Measurements from ENCODE around the gene SLN. TPM values are rescaled to one million over a fixed set of nuclear protein-coding genes. Genes with fewer than 3 reads are reported as not detected.

Gene SLN
- total and polyA plus RNA-seq, 9 of the 15 experiments (the other 6 are each of a cell fraction or from before 2014, with no cell fraction given), result not detected

DNA sequence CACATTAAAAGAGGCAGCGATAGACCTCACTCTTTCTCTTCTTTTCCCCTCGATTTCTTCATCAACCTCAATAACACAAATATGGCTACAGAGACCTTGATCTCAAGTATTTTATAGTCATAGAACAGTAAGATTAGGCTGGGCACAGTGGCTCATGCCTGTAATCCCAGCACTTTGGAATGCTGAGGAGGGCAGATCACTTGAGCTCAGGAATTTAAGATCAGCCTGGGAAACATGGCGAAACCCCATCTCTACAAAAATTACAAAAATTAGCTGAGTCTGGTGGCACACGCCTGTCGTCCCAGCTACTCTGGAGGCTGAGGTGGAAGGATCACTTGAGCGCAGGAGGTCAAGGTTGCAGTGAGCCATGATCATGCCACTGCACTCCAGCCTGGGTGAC lies 14.6 kb downstream of the SLN start:
- DNase-seq (ENCODE audit: extremely low read depth in 1 of 4, low spot score in 3 of 4), result no peak
- ATAC-seq, result no peak
- no peaks in the 10 kb centered on the region for H3K79me2 ChIP-seq (ENCODE audit: control insufficient read depth, insufficient read depth, low read length)
- CTCF ChIA-PET (ENCODE audit: low intra/inter-chr PET ratio), result interaction anchor here (0.6 kb wide), 1 partner anchor 38 kb away, joined by 4 read pairs; no protein-coding TSS in a partner anchor
- H3K9ac ChIP-seq (ENCODE audit: insufficient read depth in 1 of 2, low read depth in 2 of 2, low read length in 2 of 2), result no peak overlapping the region
- H3K4me1 ChIP-seq (replicated peaks in 1 of 2; ENCODE audit: control insufficient read depth in 2 of 2, insufficient read depth in 2 of 2, low read length in 2 of 2), result no peaks in the 10 kb centered on the region; a peak in 1 of 5 replicates
- WGBS (ENCODE audit: insufficient coverage, low coverage, missing lambda C conversion rate), result 0% methylated on average over 6 of the region's 6 CpGs
- in situ Hi-C loops (cut with MboI), result no loop called here
- no peaks in the 10 kb centered on the region for H3K9me1 ChIP-seq (ENCODE audit: control insufficient read depth, insufficient read depth, low read length)
- peaks cover 7 to 9% of the 10 kb centered on the region in 2 experiments for H3K27me3 ChIP-seq (ENCODE audit: control insufficient read depth in 2 of 2, insufficient read depth in 2 of 2, low read length in 2 of 2)
- intact Hi-C loops (cut with micrococcal nuclease), result no loop called here
- no peaks in the 10 kb centered on the region for H3K36me3 ChIP-seq (ENCODE audit: control insufficient read depth, insufficient read depth, low read length)
- no TSS peak for BruUV-seq (replicated peaks)
- H3K27ac ChIP-seq (ENCODE audit: extremely low read depth, low read depth, low read length), result no peak overlapping the region
- H2AFZ ChIP-seq (ENCODE audit: low read depth, low read length), result no peak overlapping the region
- H3K9me3 ChIP-seq (replicated peaks; ENCODE audit: control insufficient read depth, insufficient read depth, low read depth, low read length), result no peaks in the 10 kb centered on the region
- no peak overlapping the region for H3K4me3 ChIP-seq
- H4K20me1 ChIP-seq (replicated peaks; ENCODE audit: control insufficient read depth, insufficient read depth, low read length), result peaks cover 3% of the 10 kb centered on the region; the same call in 1 of the 2 replicates
- no peak for FAIRE-seq
- POLR2A ChIA-PET, result no interaction called here
- no peak overlapping the region for H3K4me2 ChIP-seq (ENCODE audit: insufficient read depth, low read length)
- TF ChIP-seq TAF7 (tag; IDR thresholded peaks at IDR 0.05), result no peak
- TF ChIP-seq ZNF280B (CRISPR knock-in tag; IDR thresholded peaks at IDR 0.05), result no peak
- no peak for TF ChIP-seq ELK3 (CRISPR knock-in tag; IDR thresholded peaks at IDR 0.05)
- no peak for TF ChIP-seq KLF10 (CRISPR knock-in tag; IDR thresholded peaks at IDR 0.05)
- TF ChIP-seq, protein P1, sequence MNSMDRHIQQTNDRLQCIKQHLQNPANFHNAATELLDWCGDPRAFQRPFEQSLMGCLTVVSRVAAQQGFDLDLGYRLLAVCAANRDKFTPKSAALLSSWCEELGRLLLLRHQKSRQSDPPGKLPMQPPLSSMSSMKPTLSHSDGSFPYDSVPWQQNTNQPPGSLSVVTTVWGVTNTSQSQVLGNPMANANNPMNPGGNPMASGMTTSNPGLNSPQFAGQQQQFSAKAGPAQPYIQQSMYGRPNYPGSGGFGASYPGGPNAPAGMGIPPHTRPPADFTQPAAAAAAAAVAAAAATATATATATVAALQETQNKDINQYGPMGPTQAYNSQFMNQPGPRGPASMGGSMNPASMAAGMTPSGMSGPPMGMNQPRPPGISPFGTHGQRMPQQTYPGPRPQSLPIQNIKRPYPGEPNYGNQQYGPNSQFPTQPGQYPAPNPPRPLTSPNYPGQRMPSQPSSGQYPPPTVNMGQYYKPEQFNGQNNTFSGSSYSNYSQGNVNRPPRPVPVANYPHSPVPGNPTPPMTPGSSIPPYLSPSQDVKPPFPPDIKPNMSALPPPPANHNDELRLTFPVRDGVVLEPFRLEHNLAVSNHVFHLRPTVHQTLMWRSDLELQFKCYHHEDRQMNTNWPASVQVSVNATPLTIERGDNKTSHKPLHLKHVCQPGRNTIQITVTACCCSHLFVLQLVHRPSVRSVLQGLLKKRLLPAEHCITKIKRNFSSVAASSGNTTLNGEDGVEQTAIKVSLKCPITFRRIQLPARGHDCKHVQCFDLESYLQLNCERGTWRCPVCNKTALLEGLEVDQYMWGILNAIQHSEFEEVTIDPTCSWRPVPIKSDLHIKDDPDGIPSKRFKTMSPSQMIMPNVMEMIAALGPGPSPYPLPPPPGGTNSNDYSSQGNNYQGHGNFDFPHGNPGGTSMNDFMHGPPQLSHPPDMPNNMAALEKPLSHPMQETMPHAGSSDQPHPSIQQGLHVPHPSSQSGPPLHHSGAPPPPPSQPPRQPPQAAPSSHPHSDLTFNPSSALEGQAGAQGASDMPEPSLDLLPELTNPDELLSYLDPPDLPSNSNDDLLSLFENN (IDR thresholded peaks at IDR 0.05; ENCODE audit: low read depth in 2 of 2, low read length in 2 of 2), result no peak
- no peak for TF ChIP-seq CC2D1A (IDR thresholded peaks at IDR 0.05)
- TF ChIP-seq KAT7 (CRISPR knock-in tag; IDR thresholded peaks at IDR 0.05; ENCODE audit: borderline replicate concordance), result no peak
- no peak for TF ChIP-seq PTRF (tag; IDR thresholded peaks at IDR 0.05)
- TF ChIP-seq POLR2AphosphoS5 (IDR thresholded peaks at IDR 0.05; ENCODE audit: control insufficient read depth, insufficient read depth, low read depth, low read length), result no peak
- TF ChIP-seq BRF1 (IDR thresholded peaks at IDR 0.05; ENCODE audit: borderline replicate concordance, extremely low read depth, insufficient read length), result no peak
- TF ChIP-seq MCM5 (IDR thresholded peaks at IDR 0.05; ENCODE audit: low read depth), result no peak
- TF ChIP-seq, protein P2, sequence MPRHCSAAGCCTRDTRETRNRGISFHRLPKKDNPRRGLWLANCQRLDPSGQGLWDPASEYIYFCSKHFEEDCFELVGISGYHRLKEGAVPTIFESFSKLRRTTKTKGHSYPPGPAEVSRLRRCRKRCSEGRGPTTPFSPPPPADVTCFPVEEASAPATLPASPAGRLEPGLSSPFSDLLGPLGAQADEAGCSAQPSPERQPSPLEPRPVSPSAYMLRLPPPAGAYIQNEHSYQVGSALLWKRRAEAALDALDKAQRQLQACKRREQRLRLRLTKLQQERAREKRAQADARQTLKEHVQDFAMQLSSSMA (CRISPR knock-in tag; IDR thresholded peaks at IDR 0.05), result no peak
- no peak for TF ChIP-seq NR3C1 (CRISPR knock-in tag; IDR thresholded peaks at IDR 0.05)
- TF ChIP-seq MBD1 (CRISPR knock-in tag; IDR thresholded peaks at IDR 0.05), result no peak
- TF ChIP-seq ARHGAP35 (IDR thresholded peaks at IDR 0.05; ENCODE audit: partially characterized antibody), result no peak
- TF ChIP-seq ATF7 (IDR thresholded peaks at IDR 0.05), result no peak
